ENCODE results near the gene GPSM1.
"Not testable (repeated sequence)": the region's sequence is repeated elsewhere in the genome, so short reads cannot be mapped to it uniquely, and the experiment has no call there.

Gene GPSM1

GRCh38 chr9:136342181-136343120, 15.1 kb downstream of the GPSM1 start:
- FAIRE-seq (peak; percentile 79), DNase-seq (ENCODE audit: insufficient read length, low spot score) (peak; percentile 80)

- DNase-seq (ENCODE audit: insufficient read length, low spot score) (no peak), FAIRE-seq (no peak)
Observed at GRCh38 chr9:136343121-136343883, 16.0 kb downstream of the GPSM1 start.

GRCh38 chr9:136343884-136344269, 16.5 kb downstream of the GPSM1 start:
- no peak for FAIRE-seq

GRCh38 chr9:136344544-136345280, 17.4 kb downstream of the GPSM1 start:
- FAIRE-seq (no peak), DNase-seq (ENCODE audit: insufficient read length, low spot score) (no peak)

More at GRCh38 chr9:136343884-136344269, 16.5 kb downstream of the GPSM1 start:
- DNase-seq (ENCODE audit: insufficient read length, low spot score) = no peak

GRCh38 chr9:136345281-136346156, 18.2 kb downstream of the GPSM1 start:
- DNase-seq (ENCODE audit: insufficient read length, low spot score) (no peak), FAIRE-seq (no peak)

- DNase-seq (ENCODE audit: insufficient read length, low spot score) (no peak), FAIRE-seq (no peak)
Observed at GRCh38 chr9:136346157-136346481, 18.8 kb downstream of the GPSM1 start.

- DNase-seq (ENCODE audit: insufficient read length, low spot score) = no peak
- FAIRE-seq = no peak
Observed at GRCh38 chr9:136346927-136347465, 19.7 kb downstream of the GPSM1 start.

GRCh38 chr9:136347472-136348256, 20.3 kb downstream of the GPSM1 start:
- no peak for DNase-seq (ENCODE audit: insufficient read length, low spot score)
- FAIRE-seq = no peak

- FAIRE-seq (no peak), DNase-seq (ENCODE audit: insufficient read length, low spot score) (no peak)
Observed at GRCh38 chr9:136348691-136349090, 21.4 kb downstream of the GPSM1 start.

- FAIRE-seq = no peak
Observed at GRCh38 chr9:136349546-136349945, 22.2 kb downstream of the GPSM1 start.

GRCh38 chr9:136351252-136351800, 24.0 kb downstream of the GPSM1 start:
- FAIRE-seq = no peak

More at GRCh38 chr9:136349546-136349945, 22.2 kb downstream of the GPSM1 start:
- DNase-seq (ENCODE audit: insufficient read length, low spot score) = no peak

GRCh38 chr9:136351868-136352267, 24.5 kb downstream of the GPSM1 start:
- not testable (repeated sequence) for FAIRE-seq; DNase-seq (ENCODE audit: insufficient read length, low spot score)

More at GRCh38 chr9:136351252-136351800, 24.0 kb downstream of the GPSM1 start:
- DNase-seq (ENCODE audit: insufficient read length, low spot score) = no peak

GRCh38 chr9:136352682-136353081, 25.3 kb downstream of the GPSM1 start:
- FAIRE-seq (no peak), DNase-seq (ENCODE audit: insufficient read length, low spot score) (no peak)

GRCh38 chr9:136353088-136353487, 25.7 kb downstream of the GPSM1 start:
- no peak for FAIRE-seq
- DNase-seq (ENCODE audit: insufficient read length, low spot score) = no peak

- FAIRE-seq (no peak), DNase-seq (ENCODE audit: insufficient read length, low spot score) (no peak)
Observed at GRCh38 chr9:136353757-136354488, 26.6 kb downstream of the GPSM1 start.

- FAIRE-seq (no peak), DNase-seq (ENCODE audit: insufficient read length, low spot score) (no peak)
Observed at GRCh38 chr9:136354592-136355085, 27.3 kb downstream of the GPSM1 start.

GRCh38 chr9:136355616-136356557, 28.5 kb downstream of the GPSM1 start:
- FAIRE-seq (no peak), DNase-seq (ENCODE audit: insufficient read length, low spot score) (no peak)

Data from GM19239 (cell line).